Limb (tissue), 2 donors: ENCODE results near the gene PLXNA4.
A peak's percentile ranks its signal among the peaks of the same experiment; 100 is the strongest.
"Not testable (repeated sequence)": the region's sequence is repeated elsewhere in the genome, so short reads cannot be mapped to it uniquely, and the experiment has no call there.

Experiments
- DNase-seq, 2 donors: peaks; one replicate each; pipeline ENCODE4 v3.0.0-alpha.2; 2016; ENCODE audit errors: extremely low spot score in 2 of 2

PLXNA4 gene

GRCh38 chr7:132575982-132576720 lies at the start of gene PLXNA4:
TSS of gene PLXNA4 (minus strand) at chr7:132576470. CDS start at chr7:132508693, 67,777 bp downstream.
- DNase-seq, result peak in 1 of 2 donors; percentile 64

- DNase-seq, result no peak
Observed at GRCh38 chr7:132625651-132626050, 49.4 kb upstream of the PLXNA4 start.

DNA sequence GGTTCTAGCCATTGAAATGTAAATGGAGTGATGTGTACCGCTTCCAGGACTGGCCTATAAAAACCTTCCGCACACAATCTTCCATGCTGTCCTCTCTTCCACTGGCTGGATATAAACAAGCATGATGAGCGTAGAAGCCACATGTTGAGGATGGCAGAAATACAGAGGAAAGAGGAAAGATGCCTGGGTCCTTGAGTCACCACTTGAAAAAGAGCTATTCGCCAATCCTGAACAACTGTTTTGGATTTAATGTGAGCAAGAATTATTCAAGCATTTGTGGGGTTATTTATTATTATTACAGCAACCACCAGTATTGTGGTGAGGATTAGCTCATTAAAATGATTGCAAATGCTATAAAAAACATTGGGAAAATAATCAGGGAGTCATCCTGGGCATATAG lies 45.8 kb upstream of the PLXNA4 start:
- no peak for DNase-seq

DNA sequence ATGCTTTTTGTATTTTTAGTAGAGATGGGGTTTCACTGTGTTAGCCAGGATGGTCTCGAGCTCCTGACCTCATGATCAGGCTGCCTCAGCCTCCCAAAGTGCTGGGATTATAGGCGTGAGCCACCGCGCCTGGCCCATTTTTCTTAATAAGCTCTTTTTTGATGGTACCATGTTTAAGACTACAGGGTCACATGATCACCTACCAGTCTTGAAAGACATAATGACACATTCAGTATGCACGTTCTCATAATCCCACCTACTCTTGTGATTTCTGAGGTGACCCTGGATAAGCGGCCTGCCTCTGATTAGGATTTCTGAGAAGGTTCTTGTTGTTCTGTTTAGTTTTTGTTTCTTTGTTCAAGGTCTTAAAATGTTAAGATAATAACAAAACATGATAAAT lies 43.7 kb upstream of the PLXNA4 start:
- no peak for DNase-seq

GRCh38 chr7:132618956-132619305 lies 42.7 kb upstream of the PLXNA4 start:
- no peak for DNase-seq

DNA sequence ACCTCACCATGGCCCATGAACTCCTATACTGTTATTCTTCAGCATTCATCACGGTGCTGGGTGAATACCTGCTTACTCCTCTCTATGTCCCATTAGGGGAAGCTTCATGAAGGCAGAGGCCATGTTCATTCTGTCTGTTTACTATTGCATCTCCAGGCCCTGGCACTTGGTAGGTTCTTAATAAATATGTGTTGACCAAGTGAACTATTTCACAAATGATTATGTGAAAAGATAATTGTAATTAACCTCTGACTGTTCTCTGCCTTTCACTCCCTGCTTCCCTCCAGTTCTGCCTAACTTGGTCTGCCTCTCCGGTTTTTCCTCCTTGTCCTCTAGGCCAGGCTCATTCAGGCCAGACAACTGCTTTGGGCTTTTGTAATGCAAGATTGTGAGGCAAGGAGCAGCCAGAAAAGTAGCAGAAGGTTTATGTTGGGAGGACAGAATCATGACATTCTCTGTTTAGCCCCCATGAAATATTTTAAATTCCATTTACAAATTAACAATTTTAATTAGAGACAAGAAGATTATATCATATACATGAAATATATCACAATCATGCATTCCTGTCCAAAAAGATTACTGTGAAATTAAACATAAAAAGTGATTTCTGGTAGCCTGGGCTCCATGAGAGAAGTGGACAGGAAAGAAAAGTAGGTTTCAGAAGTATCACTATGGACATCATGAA lies 42.1 kb upstream of the PLXNA4 start:
- no peak for DNase-seq

- peak; percentile 51 to 62 for DNase-seq
Observed at GRCh38 chr7:132614428-132615318, 38.4 kb upstream of the PLXNA4 start.

- DNase-seq, result no peak
Observed at GRCh38 chr7:132613737-132614136, 37.5 kb upstream of the PLXNA4 start.

GRCh38 chr7:132610995-132611394 lies 34.7 kb upstream of the PLXNA4 start:
- no peak for DNase-seq

DNA sequence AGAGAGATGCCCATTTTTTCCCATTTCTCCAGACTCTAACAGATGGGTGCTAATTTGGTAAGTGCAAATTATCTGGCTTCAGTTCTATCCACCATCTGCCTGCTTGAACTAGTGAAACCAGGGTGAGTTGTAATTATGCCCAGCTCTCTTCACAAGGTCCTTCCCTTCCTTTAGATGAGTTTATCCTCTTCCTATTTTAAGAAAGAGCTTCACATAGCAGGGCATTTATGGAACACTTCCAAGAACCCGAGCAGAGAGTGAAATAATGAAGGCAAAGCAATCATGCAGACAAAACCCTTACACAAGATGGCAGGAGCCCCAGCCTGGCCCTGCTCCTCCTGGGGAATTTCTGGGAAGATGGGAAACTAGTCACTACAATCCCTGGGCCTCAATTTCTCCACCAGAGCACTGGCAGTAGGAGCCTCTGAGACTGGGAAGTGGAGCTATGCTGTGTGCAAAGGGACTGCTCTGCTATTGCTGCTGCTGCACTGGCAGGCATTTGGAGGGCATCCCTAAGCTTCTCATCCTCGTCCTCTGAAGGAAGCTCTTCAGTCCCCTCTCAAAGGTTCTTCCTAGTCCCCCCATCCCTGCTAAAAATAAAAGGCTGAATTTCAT lies 33.7 kb upstream of the PLXNA4 start:
- no peak for DNase-seq

DNA sequence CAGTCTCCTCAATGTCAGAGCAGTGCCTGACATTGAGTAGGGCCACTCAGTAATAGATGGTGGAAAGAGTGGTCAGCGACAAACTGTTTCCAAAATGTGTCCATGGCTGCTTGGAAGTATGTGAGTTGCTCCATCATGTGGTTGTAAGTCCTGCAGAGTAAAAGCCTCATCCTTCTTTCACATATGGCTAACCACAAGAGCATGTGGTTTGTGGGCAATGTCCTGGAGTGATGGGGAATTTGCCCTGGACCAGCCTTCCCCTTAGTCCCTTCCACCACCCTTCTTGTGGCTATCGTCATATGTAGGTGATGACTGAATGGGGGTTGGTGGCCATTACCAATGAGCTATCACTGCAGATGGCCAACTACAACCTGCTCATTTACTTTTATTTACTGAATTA lies 33.0 kb upstream of the PLXNA4 start:
- DNase-seq, result no peak

- DNase-seq, result no peak
Observed at GRCh38 chr7:132608523-132608922, 32.3 kb upstream of the PLXNA4 start.

DNA sequence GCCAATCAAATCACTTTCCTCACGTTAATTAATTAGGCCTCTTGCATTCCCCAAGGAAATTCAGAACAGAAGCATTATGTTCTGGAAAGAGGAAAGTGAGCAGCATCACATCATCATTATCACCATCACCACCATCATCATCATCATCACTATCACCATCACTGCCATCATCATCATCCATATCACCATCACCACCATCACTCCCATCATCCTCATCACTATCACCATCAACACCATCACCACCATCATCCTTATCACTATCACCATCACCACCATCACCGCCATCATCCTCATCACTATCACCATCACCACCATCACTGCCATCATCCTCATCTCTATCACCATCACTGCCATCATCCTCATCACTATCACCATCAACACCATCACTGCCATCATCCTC lies 31.4 kb upstream of the PLXNA4 start:
- DNase-seq, result no peak

DNA sequence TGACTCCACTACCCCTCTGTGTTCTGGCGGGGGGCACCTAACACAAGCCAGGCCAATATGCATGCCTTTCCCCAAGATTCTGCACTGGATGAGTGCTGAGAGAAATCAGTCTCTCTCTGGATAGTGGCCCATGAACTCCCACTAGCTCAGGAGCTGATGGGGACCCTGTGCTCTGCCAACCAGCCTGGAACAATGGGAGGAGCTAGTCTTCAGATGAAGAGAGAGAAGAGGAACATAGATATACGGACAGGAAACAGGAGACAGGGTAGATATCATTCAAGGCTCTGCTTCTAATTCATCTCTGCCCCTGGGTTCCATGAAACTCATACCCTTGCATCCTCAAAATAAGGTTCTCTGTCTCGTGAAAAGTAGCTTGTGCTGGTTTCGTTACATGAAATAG lies 27.9 kb upstream of the PLXNA4 start:
- no peak for DNase-seq

GRCh38 chr7:132603220-132603833 lies 27.1 kb upstream of the PLXNA4 start:
- no peak for DNase-seq

GRCh38 chr7:132601783-132602182 lies 25.5 kb upstream of the PLXNA4 start:
- DNase-seq, result no peak

GRCh38 chr7:132596588-132596987 lies 20.3 kb upstream of the PLXNA4 start:
- no peak for DNase-seq

DNA sequence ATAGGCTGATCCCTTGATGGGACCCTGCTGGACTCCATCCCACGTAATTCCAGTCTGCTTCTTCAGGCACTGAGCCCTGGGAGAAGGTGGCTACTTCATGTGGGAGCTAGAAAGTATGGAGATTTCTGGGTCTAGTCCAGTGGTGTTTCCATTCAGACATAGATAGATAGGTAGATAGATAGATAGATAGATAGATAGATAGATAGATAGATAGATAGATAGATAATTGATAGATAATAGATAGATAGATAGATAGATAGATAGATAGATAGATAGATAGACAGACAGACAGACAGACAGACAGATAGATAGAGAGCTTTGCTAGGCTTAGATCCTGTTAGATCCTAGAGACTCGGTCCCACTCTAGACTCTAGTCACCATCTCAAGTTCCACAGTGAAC lies 18.5 kb upstream of the PLXNA4 start:
- not testable (repeated sequence) for DNase-seq

GRCh38 chr7:132592936-132593335 lies 16.7 kb upstream of the PLXNA4 start:
- DNase-seq, result no peak

GRCh38 chr7:132592231-132592920 lies 16.1 kb upstream of the PLXNA4 start:
- DNase-seq, result no peak

DNA sequence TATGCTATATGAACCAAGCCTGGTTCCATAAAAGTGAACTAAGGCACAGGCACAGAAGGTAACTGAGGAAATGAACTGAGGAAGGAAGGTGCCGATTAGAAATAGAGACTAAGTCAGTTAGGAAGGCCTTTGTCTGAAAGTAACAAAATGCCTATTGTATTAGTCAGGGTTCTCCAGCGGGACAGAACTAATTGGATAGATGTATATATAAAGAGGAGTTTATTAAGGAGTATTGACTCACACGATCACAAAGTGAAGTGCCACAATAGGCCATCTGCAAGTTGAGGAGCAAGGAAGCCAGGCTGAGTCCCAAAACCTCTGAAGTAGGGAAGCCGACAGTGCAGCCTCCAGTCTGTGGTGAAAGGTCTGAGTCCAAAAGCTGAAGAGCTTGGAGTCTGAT lies 13.9 kb upstream of the PLXNA4 start:
- no peak for DNase-seq
